Loucy (cell line): ENCODE data around the gene TLE7.

ENCODE experiments used
- EZH2phosphoT487 ChIP-seq: fragments of 200-600 bp; IDR thresholded peaks from 2 replicates; pipeline ENCODE4 v1.6.1; 2018; ENCODE audit warnings: antibody characterized with exemption, mild to moderate bottlenecking, moderate library complexity, borderline replicate concordance
- TF ChIP-seq, protein P1 (sequence below): fragments of 200-600 bp; sonication (generic); conservative IDR thresholded peaks from 2 replicates; pipeline ENCODE4 v1.5.1; 2014; ENCODE audit warnings: mild to moderate bottlenecking, antibody characterized with exemption, low read length

DNA sequence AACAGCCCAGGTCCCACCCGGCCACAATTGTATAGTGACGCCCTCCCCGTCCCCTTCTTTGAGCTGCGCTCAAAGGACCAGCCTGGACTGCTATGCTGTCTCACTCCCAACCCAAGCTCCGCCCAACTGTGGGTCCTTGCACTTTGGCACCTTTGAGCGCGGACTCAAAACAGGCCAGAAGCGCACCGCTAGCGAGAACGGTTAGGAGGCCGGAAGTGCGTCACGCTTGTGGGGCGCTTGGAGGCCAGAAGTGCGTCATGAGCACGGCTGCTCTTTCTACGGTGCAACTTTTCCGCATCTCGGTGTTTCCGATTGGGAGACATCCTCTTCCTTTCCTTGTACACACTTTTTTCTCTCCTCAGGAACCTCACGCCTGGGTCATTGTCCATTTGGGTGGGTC, 47.3 kb upstream of the TLE7 start, which contains the start of gene ZNF19:
- TF ChIP-seq, protein P1, sequence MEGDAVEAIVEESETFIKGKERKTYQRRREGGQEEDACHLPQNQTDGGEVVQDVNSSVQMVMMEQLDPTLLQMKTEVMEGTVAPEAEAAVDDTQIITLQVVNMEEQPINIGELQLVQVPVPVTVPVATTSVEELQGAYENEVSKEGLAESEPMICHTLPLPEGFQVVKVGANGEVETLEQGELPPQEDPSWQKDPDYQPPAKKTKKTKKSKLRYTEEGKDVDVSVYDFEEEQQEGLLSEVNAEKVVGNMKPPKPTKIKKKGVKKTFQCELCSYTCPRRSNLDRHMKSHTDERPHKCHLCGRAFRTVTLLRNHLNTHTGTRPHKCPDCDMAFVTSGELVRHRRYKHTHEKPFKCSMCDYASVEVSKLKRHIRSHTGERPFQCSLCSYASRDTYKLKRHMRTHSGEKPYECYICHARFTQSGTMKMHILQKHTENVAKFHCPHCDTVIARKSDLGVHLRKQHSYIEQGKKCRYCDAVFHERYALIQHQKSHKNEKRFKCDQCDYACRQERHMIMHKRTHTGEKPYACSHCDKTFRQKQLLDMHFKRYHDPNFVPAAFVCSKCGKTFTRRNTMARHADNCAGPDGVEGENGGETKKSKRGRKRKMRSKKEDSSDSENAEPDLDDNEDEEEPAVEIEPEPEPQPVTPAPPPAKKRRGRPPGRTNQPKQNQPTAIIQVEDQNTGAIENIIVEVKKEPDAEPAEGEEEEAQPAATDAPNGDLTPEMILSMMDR, result no peak
- no peak for TF ChIP-seq EZH2phosphoT487
